ENCODE data around the gene GAPVD1.
"Not testable (repeated sequence)": the region's sequence is repeated elsewhere in the genome, so short reads cannot be mapped to it uniquely, and the experiment has no call there.

GRCh38 chr9:125264068-125264467 lies 2.4 kb downstream of the GAPVD1 start:
- not testable (repeated sequence) for TF ChIP-seq MAFK (IDR thresholded peaks at IDR 0.05; ENCODE audit: partially characterized antibody); USF2 (IDR thresholded peaks at IDR 0.05); CTCF (IDR thresholded peaks at IDR 0.05); CEBPB (IDR thresholded peaks at IDR 0.05); RAD21 (conservative IDR thresholded peaks at IDR 0.05 in 1 of 2, IDR thresholded peaks at IDR 0.05 in 1 of 2); EHMT2 (IDR thresholded peaks at IDR 0.05; ENCODE audit: low read depth); BCL3 (IDR thresholded peaks at IDR 0.05); JUN (IDR thresholded peaks at IDR 0.05); RFX5 (IDR thresholded peaks at IDR 0.05)

Measured in A549 (cell line).